ENCODE measurements around the gene ENPP1.

Gene ENPP1

GRCh38 chr6:131929264-131929663, 121.4 kb downstream of the ENPP1 start:
- DNase-seq (ENCODE audit: extremely low read depth, low read depth): no peak
- no peak for TF ChIP-seq CTCF (IDR thresholded peaks at IDR 0.05; ENCODE audit: low read depth, low read length)

GRCh38 chr6:131929976-131930375, 122.2 kb downstream of the ENPP1 start:
- no peak for DNase-seq (ENCODE audit: extremely low read depth, low read depth)
- no peak for TF ChIP-seq CTCF (IDR thresholded peaks at IDR 0.05; ENCODE audit: low read depth, low read length)

GRCh38 chr6:131931063-131931750, 123.4 kb downstream of the ENPP1 start:
- no peak for DNase-seq (ENCODE audit: extremely low read depth, low read depth)
- no peak for TF ChIP-seq CTCF (IDR thresholded peaks at IDR 0.05; ENCODE audit: low read depth, low read length)

GRCh38 chr6:131936156-131936555, 128.3 kb downstream of the ENPP1 start:
- no peak for TF ChIP-seq CTCF (IDR thresholded peaks at IDR 0.05; ENCODE audit: low read depth, low read length)
- DNase-seq (ENCODE audit: extremely low read depth, low read depth): no peak

- no peak for TF ChIP-seq CTCF (IDR thresholded peaks at IDR 0.05; ENCODE audit: low read depth, low read length)
Observed at GRCh38 chr6:131937226-131937625, 129.4 kb downstream of the ENPP1 start.

GRCh38 chr6:131937703-131938631, 130.1 kb downstream of the ENPP1 start:
- no peak for TF ChIP-seq CTCF (IDR thresholded peaks at IDR 0.05; ENCODE audit: low read depth, low read length)
- no peak for DNase-seq (ENCODE audit: extremely low read depth, low read depth)

More at GRCh38 chr6:131937226-131937625, 129.4 kb downstream of the ENPP1 start:
- DNase-seq (ENCODE audit: extremely low read depth, low read depth): no peak
